Breast epithelium (tissue), 4 donors: ENCODE measurements around the gene SLC23A2. TPM values are rescaled to one million over a fixed set of nuclear protein-coding genes. Genes with fewer than 3 reads are reported as not detected.

Source experiments
- DNase-seq, 2 donors: peaks; one replicate each; pipeline ENCODE4 v3.0.0-alpha.2; 2019; ENCODE audit warnings: low spot score in 2 of 2
- H3K27ac ChIP-seq, 2 donors: fragments of 200-600 bp; sonication (generic) in 1 of 2; one replicate each; pipeline ENCODE4 v1.5.1; 2016 to 2019; ENCODE audit warnings: mild to moderate bottlenecking in 1 of 2
- H3K27me3 ChIP-seq, 2 donors: fragments of 200-600 bp; sonication (generic) in 1 of 2; one replicate each; pipeline versions ENCODE4 v1.5.1 to v1.6.0; 2017 to 2019; ENCODE audit warnings: control low read depth in 1 of 2, mild to moderate bottlenecking in 1 of 2
- H3K36me3 ChIP-seq: fragments of 200-600 bp; one replicate; pipeline ENCODE4 v1.5.1; 2019
- H3K4me1 ChIP-seq, 2 donors: fragments of 200-600 bp; sonication (generic); one replicate each; pipeline ENCODE4 v1.5.1; 2016 to 2019; ENCODE audit warnings: control low read depth in 1 of 2
- H3K4me3 ChIP-seq, 3 donors: fragments of 200-600 bp; sonication (generic); 1 replicate in 2 of 3; 2 replicates in 1 of 3; pipeline ENCODE4 v1.5.1; 2016 to 2019; ENCODE audit warnings: mild to moderate bottlenecking in 3 of 3, moderate library complexity in 2 of 3
- H3K9me3 ChIP-seq, 2 donors: fragments of 200-600 bp; sonication (generic) in 1 of 2; one replicate each; pipeline ENCODE4 v1.5.1; 2016 to 2019; ENCODE audit warnings: control low read depth in 1 of 2
- CTCF ChIP-seq, 3 donors: fragments of 450-650 bp; IDR thresholded peaks; one replicate each; pipeline ENCODE4 v1.5.1; 2016 to 2017; ENCODE audit warnings: antibody characterized with exemption in 3 of 3, mild to moderate bottlenecking in 3 of 3, moderate library complexity in 3 of 3
- POLR2A ChIP-seq: fragments of 450-650 bp; IDR thresholded peaks from one replicate; pipeline ENCODE4 v1.6.1; 2016; ENCODE audit warnings: antibody characterized with exemption, mild to moderate bottlenecking, moderate library complexity
- POLR2AphosphoS5 ChIP-seq, 3 donors: sonication (generic); formaldehyde crosslinking; IDR thresholded peaks; one replicate each; pipeline ENCODE4 v1.6.1; 2017; ENCODE audit warnings: antibody characterized with exemption in 3 of 3
- intact Hi-C: fragments of 100-400 bp; cut with DNase I; formaldehyde crosslinking; loops from one replicate; pipeline ENCODE4 v1.15.1; 2023; ENCODE audit warnings: low total_unique reads
- total RNA-seq, 3 donors: library from RNA; depleted of rRNA; stranded (reverse); fragments of >200 nt; gene quantifications; one replicate each; pipeline ENCODE4 v1.1.0, GENCODE V29; 2016

SLC23A2 gene
- total RNA-seq, 3 donors from 2014 or later, result 14.6 to 18.6 (median 15.4) TPM

GRCh38 chr20:4846821-4847220 lies 154.5 kb downstream of the SLC23A2 start:
- Histone ChIP-seq H3K27ac (no peak overlapping the region), H3K4me1 (no peaks in the 10 kb centered on the region), H3K4me3 (no peak overlapping the region), H3K36me3 (no peaks in the 10 kb centered on the region), H3K27me3 (no peaks in the 10 kb centered on the region), H3K9me3 (no peaks in the 10 kb centered on the region)
- DNase-seq, result no peak
- TF ChIP-seq POLR2A (no peak), POLR2AphosphoS5 (IDR thresholded peaks at IDR 0.05) (no peak), CTCF (IDR thresholded peaks at IDR 0.05) (no peak)
- intact Hi-C loops, result no loop called here

- no peak overlapping the region for H3K27ac ChIP-seq
- no peak for DNase-seq
These were observed 156.4 kb downstream of the SLC23A2 start for GRCh38 chr20:4844751-4845465.

GRCh38 chr20:4844325-4844724 lies 157.0 kb downstream of the SLC23A2 start:
- Histone ChIP-seq H3K36me3 (no peaks in the 10 kb centered on the region), H3K27me3 (no peaks in the 10 kb centered on the region), H3K9me3 (peaks cover 0 to 9% of the 10 kb centered on the region in 2 donors), H3K27ac (no peak overlapping the region), H3K4me3 (no peak overlapping the region), H3K4me1 (no peaks in the 10 kb centered on the region)
- no peak for DNase-seq
- intact Hi-C loops, result no loop called here
- TF ChIP-seq POLR2A, result no peak
- no peak for TF ChIP-seq CTCF (IDR thresholded peaks at IDR 0.05)

More at GRCh38 chr20:4844751-4845465, 156.4 kb downstream of the SLC23A2 start:
- Histone ChIP-seq H3K4me1 (no peaks in the 10 kb centered on the region), H3K4me3 (no peak overlapping the region), H3K9me3 (peaks cover 0 to 8% of the 10 kb centered on the region in 2 donors), H3K36me3 (no peaks in the 10 kb centered on the region), H3K27me3 (no peaks in the 10 kb centered on the region)
- intact Hi-C loops, result no loop called here
- TF ChIP-seq POLR2AphosphoS5 (IDR thresholded peaks at IDR 0.05) (no peak), CTCF (IDR thresholded peaks at IDR 0.05) (no peak), POLR2A (no peak)

GRCh38 chr20:4840801-4841200 lies 160.5 kb downstream of the SLC23A2 start:
- no peaks in the 10 kb centered on the region for H3K27me3 ChIP-seq
- no peaks in the 10 kb centered on the region for H3K36me3 ChIP-seq
- no peaks in the 10 kb centered on the region for H3K4me1 ChIP-seq
- H3K9me3 ChIP-seq, result peaks cover 0 to 9% of the 10 kb centered on the region in 2 donors
- intact Hi-C loops, result no loop called here
- H3K4me3 ChIP-seq, result no peak overlapping the region
- no peak for TF ChIP-seq CTCF (IDR thresholded peaks at IDR 0.05)
- TF ChIP-seq POLR2AphosphoS5 (IDR thresholded peaks at IDR 0.05), result no peak
- no peak for TF ChIP-seq POLR2A
- no peak overlapping the region for H3K27ac ChIP-seq
- DNase-seq, result no peak

- peaks cover 0 to 9% of the 10 kb centered on the region in 2 donors for H3K9me3 ChIP-seq
- intact Hi-C loops, result no loop called here
- no peak for TF ChIP-seq POLR2AphosphoS5 (IDR thresholded peaks at IDR 0.05)
- TF ChIP-seq POLR2A, result no peak
- TF ChIP-seq CTCF (IDR thresholded peaks at IDR 0.05), result no peak
- H3K4me3 ChIP-seq, result no peak overlapping the region
- no peaks in the 10 kb centered on the region for H3K27me3 ChIP-seq
- no peak for DNase-seq
- H3K4me1 ChIP-seq, result no peaks in the 10 kb centered on the region
- H3K36me3 ChIP-seq, result no peaks in the 10 kb centered on the region
- H3K27ac ChIP-seq, result no peak overlapping the region
These were observed 162.8 kb downstream of the SLC23A2 start for GRCh38 chr20:4838526-4838925.
